Measurements from ENCODE around the gene ZNF710.

Gene ZNF710

GRCh38 chr15:90043530-90044010 lies 42.4 kb downstream of the ZNF710 start:
- no peak for TF ChIP-seq CTCF (IDR thresholded peaks at IDR 0.05)
- no peak for DNase-seq
- Histone ChIP-seq H3K4me3 (no peak overlapping the region), H3K27me3 (no peaks in the 10 kb centered on the region), H3K27ac (no peak overlapping the region), H3K36me3 (no peaks in the 10 kb centered on the region), H3K4me1 (peaks cover 0 to 23% (median 14%) of the 10 kb centered on the region in 4 donors), H3K9me3 (no peaks in the 10 kb centered on the region)
- intact Hi-C loops (cut with DNase I; ENCODE audit: low total_unique reads), result no loop called here

- no peak for TF ChIP-seq CTCF (IDR thresholded peaks at IDR 0.05)
- H3K27me3 ChIP-seq, result no peaks in the 10 kb centered on the region
- no peak for DNase-seq
- no peaks in the 10 kb centered on the region for H3K36me3 ChIP-seq
- H3K27ac ChIP-seq, result no peak overlapping the region
- no peak overlapping the region for H3K4me3 ChIP-seq
- peaks cover 0 to 23% (median 14%) of the 10 kb centered on the region in 4 donors for H3K4me1 ChIP-seq
- no peaks in the 10 kb centered on the region for H3K9me3 ChIP-seq
- intact Hi-C loops (cut with DNase I; ENCODE audit: low total_unique reads), result no loop called here
Measured at GRCh38 chr15:90044191-90044590, 43.1 kb downstream of the ZNF710 start.

DNA sequence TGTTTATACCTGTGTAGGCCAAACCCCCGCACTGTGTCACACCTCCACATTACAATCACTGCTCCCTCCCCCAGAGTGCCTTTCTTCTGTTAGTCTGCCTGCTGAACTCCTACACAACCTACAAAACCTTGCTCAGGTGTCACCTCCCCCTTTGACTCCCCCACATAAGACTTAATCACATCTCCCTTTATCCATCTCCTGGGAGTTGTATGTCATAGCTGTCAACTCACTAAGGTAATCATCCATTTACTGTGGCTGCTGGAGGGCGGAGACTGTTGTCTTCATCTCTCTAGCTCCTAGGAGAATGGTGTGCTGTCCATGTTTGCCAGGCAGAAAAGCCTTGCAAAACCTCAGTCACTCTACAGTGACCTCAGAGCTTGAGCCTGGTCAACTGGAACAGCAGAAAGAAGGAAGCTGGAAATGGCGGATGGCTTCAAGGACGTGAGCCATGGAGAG lies 43.8 kb downstream of the ZNF710 start:
- Histone ChIP-seq H3K27me3 (no peaks in the 10 kb centered on the region), H3K4me1 (peaks cover 0 to 23% (median 14%) of the 10 kb centered on the region in 4 donors), H3K4me3 (no peak overlapping the region), H3K36me3 (no peaks in the 10 kb centered on the region), H3K9me3 (no peaks in the 10 kb centered on the region), H3K27ac (no peak overlapping the region)
- intact Hi-C loops (cut with DNase I; ENCODE audit: low total_unique reads), result no loop called here
- no peak for DNase-seq
- TF ChIP-seq CTCF (IDR thresholded peaks at IDR 0.05), result no peak

DNA sequence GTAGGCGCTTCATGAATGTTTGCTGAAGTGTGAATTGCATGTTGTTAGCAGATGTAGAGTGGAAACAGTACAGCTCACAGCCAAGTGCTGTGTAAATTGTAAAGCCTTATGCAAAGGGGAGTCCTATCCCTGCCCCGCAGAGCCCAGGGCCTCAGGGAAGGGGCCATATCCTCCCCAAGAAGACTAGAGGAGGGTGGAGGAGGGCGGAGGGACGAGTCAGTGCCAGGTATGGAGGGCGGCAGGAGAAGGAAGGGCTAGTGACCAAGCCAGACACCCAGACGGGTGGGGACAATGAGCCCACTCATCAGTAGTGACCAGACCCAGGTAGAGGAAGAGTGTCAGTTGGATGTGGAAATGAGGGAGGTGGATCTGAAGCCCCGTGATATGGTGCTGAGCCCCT lies 45.2 kb downstream of the ZNF710 start:
- Histone ChIP-seq H3K36me3 (no peaks in the 10 kb centered on the region), H3K4me1 (peaks cover 0 to 23% (median 14%) of the 10 kb centered on the region in 4 donors), H3K9me3 (no peaks in the 10 kb centered on the region), H3K27me3 (no peaks in the 10 kb centered on the region), H3K27ac (no peak overlapping the region), H3K4me3 (no peak overlapping the region)
- DNase-seq, result no peak
- intact Hi-C loops (cut with DNase I; ENCODE audit: low total_unique reads), result no loop called here
- TF ChIP-seq CTCF (IDR thresholded peaks at IDR 0.05), result no peak

- intact Hi-C loops (cut with DNase I; ENCODE audit: low total_unique reads), result no loop called here
- no peak for TF ChIP-seq CTCF (IDR thresholded peaks at IDR 0.05)
- peaks cover 0 to 23% (median 14%) of the 10 kb centered on the region in 4 donors for H3K4me1 ChIP-seq
- no peaks in the 10 kb centered on the region for H3K9me3 ChIP-seq
- H3K27me3 ChIP-seq, result no peaks in the 10 kb centered on the region
- DNase-seq, result no peak
- no peak overlapping the region for H3K4me3 ChIP-seq
- no peak overlapping the region for H3K27ac ChIP-seq
- no peaks in the 10 kb centered on the region for H3K36me3 ChIP-seq
Measured at GRCh38 chr15:90046911-90047392, 45.8 kb downstream of the ZNF710 start.
